Activated naive CD8-positive, alpha-beta T cell treated with anti-CD3 and anti-CD28 coated beads, Interleukin-2, amount 50 U/mL, for 16 hours (primary cell): ENCODE results near the gene BMP7.
"Not testable (repeated sequence)": the region's sequence is repeated elsewhere in the genome, so short reads cannot be mapped to it uniquely, and the experiment has no call there.

Experiments
- DNase-seq: peaks from one replicate; pipeline ENCODE4 v3.0.0-alpha.2; 2020; ENCODE audit warnings: low read depth, low spot score

The BMP7 gene

GRCh38 chr20:57173041-57173440 lies 93.4 kb downstream of the BMP7 start:
- DNase-seq = no peak

DNA sequence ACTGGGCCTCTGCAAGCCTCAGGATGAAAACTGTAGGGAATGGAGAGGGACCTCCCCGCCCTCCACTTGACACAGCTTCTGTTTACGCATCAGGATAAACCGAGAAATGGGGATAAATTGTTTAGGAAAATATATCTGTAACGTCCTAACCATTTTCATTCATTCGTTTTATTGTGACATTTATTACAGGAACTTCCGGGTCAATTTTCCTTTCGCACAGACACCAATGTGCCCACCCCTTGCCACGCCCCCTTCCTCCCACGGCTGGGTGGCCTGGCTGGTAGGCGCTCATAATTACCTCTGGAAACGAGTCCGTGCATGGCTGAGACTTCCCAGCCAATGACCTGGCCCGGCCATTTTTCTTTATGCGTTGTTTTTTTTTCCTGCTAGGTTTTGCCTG lies 96.1 kb downstream of the BMP7 start:
- DNase-seq = no peak

DNA sequence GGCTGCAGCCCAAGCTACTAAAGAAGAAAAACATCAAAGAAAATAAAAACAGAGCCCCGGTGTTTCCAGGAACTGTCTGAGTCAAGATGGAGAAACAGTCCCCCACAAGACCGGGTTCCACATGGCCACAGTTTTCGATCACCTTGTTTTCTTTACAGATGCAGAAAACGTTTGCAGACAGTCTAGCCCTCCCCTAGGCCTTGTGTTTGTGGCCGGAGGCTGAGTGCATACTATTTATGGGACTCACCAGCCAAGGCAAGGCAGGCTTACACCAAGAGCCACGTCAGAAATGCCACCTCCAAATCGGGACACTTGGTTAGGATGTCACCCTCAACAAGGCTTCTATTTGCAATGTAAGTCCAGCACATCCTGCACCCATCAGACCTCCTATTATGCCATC lies 97.3 kb downstream of the BMP7 start:
- no peak for DNase-seq

GRCh38 chr20:57167971-57168701 lies 98.3 kb downstream of the BMP7 start:
- DNase-seq = no peak

DNA sequence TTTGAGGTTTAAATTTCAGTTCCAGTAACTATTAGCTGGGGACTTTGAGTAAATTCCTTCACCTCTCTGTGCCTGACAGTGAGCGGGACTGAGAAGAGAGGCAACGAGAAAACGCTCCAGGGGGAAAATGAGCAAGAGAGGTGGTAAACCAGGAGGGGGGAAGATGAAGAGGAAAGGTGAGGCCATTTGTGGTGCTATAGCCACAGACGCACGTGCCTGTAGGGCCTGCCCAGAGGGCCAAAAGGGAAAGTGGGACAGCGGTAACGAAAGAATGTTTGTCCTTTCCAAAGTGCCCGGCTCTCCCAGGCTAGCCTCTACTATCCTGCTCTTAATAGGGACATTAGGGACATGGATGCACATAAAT lies 99.2 kb downstream of the BMP7 start:
- no peak for DNase-seq

- no peak for DNase-seq
Observed at GRCh38 chr20:57166568-57167291, 99.7 kb downstream of the BMP7 start.

- no peak for DNase-seq
Observed at GRCh38 chr20:57165427-57166004, 100.9 kb downstream of the BMP7 start.

GRCh38 chr20:57164872-57165271 lies 101.6 kb downstream of the BMP7 start:
- DNase-seq = no peak

DNA sequence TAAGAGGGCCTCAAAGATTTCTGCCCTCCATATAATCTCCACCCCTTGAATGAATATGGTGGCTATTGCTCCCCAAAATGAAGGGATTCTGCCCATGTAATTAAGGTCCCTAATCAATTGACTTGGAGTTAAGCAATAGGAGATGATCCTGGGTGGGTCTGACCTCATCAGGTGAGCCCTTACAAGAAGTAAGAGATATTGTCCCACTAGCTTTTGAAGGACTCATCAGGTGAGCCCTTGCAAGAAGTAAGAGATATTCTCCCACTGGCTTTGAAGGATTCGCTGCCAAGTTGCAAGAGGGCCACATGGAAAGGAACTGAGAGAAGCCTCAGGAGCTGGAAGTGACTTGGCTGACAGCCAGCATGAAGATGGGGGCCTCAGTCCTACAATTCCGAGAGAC lies 103.4 kb downstream of the BMP7 start:
- no peak for DNase-seq

DNA sequence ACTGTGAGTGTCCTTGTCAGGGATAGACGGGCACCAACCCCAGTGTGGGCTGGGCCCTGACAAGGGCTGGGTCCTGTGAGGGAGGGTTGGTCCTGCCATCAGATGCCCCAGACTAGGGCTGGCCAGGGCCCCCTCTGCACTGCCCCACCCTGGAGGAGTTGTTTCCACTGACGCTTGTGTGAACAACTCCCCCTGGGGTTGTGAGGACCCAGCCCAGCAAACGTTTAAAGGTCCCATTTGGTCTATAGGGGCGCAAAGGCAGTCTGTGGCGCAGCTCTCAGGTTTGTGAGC lies 104.1 kb downstream of the BMP7 start:
- no peak for DNase-seq

- no peak for DNase-seq
Observed at GRCh38 chr20:57161478-57162361, 104.7 kb downstream of the BMP7 start.

GRCh38 chr20:57160985-57161384 lies 105.5 kb downstream of the BMP7 start:
- no peak for DNase-seq

DNA sequence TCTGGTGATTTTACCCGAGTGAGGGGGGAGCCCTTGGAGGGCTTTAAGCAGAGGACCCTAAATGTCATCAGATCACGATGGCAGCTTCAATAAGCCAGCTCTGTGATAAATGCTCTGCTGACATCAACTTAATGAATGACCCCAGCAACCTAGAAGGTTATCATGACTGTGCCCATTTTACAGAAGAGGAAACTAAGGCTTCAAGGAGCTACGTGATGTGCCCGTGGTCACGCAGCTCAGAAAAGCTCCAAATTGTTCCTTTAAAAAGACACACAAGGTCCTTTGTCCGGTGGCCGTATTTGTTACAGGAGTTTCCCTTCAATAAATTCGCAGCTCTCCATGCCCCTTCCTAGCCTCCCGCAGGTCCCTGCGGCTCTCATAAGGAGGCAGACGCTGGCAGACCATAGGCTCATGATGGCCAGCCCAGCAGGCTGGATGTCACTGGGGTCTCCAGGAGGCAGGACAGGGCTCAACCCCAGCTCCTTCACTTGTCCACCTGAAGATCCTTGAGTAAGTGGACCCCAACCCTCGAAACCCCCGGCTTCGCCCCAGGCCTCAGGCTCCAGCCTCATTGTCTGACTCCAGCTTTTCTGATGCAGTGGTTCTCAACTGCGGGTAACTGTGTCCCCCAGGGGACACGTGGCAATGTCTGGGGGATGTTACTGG lies 106.4 kb downstream of the BMP7 start:
- no peak for DNase-seq

DNA sequence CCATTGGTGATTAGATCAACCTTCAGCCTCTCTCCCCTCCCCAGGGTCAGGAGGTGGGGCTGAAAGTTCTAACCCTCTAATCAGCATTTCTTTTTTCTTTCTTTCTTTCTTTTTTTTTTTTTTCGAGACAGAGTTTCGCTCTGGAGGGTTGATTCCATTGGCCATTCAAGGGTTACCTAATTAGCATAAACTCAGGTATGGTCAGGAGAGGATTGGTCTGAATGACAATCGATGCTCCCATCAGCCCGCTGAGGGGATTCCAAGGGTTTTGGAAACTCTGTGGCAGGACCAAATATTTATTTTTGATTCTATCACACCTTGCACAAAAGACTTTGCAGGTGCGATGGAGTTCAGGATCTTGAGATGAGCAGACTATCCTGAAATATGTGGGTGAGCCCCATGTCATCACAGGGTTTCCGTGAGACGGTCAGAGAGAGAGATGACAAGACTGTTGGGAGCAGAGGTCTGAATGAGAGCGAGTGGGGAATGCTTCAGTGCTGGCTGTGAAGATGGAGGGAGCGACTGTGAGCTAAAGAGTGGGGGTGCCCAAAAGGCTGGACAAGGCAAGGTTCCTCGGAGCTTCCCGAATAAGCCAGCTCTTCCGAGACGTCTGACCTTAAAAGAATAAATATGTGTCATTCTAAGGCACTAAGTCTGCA lies 107.1 kb downstream of the BMP7 start:
- no peak for DNase-seq

DNA sequence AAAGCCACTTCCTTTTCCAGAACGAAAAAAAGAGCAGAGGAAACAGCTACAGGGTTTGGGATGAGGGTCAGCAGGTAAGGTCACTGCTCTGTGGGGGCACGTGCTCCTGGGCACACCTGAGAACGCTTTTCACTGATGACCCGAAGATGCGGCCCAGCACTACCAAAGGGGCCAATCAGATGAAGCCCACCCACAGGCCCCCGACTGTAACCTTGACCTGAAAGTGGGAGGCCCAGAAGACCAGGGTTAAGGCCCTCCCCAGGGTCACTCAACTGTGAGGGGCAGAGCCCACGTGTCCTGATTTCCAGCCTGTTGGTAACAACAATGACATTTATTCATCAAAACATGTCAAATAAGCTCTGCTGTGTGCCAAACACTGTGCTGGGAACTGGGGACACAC lies 108.0 kb downstream of the BMP7 start:
- no peak for DNase-seq

DNA sequence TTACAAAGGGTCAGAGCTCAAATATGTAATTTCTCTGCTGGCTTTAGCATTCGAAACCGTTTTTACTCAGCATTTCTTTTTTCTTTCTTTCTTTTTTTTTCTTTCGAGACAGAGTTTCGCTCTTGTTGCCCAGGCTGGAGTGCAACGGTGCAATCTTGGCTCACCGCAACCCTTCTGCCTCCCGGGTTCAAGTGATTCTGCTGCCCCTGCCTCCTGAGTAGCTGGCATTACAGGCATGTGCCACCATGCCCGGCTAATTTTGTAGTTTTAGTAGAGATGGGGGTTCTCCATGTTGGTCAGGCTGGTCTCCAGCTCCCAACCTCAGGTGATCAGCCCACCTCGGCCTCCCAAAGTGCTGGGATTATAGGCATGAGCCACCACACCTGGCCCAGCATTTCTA lies 108.7 kb downstream of the BMP7 start:
- not testable (repeated sequence) for DNase-seq

GRCh38 chr20:57157106-57157691 lies 109.2 kb downstream of the BMP7 start:
- DNase-seq = no peak

DNA sequence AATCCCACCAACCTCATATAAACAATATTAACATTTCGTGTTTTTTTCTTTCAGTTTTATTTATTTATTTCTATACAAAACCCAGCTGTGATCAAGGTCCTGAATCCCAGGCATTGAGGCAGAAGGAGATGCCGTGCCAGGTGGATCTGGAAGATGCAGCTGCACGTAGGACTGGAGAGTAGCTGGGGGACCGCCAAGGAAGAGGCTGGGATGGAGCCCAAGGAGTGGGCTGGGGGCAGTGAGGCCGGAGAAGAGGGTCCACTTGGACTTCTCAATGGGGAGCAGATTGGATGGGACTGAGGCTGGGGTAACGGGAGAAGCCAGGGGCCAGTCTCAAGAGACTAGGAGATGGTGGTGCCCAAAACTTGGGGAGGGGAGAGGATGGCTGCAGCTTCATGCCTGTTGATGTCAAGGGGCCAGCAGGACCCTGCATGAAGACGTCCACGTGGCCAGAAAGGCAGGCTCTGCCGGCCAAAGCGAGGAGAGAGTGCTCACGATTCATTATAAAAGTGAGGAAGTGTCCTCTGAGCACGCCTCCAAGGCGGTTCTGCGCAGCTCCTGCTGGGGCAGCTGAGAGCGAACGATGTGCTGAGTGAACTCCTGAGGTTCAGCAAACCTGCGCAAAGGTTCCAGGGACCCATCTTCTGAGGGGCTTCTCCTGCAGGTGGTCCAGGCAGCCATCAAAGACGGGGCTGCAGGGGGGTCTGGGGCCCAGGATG lies 110.3 kb downstream of the BMP7 start:
- no peak for DNase-seq

DNA sequence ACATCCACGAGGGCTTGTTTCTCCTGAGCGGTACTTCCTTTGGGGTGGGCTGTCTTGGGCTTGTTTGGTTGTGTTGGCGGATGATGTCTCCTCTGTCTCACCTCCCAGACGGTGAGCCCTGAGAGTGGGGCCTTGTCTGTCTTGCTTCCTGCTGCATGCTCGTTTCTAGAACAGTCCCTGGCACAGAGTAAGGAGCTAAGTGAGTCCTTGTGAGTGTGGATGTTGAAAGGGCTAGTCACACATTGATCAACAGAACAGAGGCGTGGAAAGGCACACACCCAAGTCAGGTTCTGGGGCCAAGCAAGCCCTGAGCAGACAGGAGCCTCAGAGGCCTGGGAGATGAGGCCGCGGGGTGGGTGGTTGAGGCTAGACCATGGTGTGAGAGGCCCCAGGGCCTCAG lies 111.0 kb downstream of the BMP7 start:
- no peak for DNase-seq

DNA sequence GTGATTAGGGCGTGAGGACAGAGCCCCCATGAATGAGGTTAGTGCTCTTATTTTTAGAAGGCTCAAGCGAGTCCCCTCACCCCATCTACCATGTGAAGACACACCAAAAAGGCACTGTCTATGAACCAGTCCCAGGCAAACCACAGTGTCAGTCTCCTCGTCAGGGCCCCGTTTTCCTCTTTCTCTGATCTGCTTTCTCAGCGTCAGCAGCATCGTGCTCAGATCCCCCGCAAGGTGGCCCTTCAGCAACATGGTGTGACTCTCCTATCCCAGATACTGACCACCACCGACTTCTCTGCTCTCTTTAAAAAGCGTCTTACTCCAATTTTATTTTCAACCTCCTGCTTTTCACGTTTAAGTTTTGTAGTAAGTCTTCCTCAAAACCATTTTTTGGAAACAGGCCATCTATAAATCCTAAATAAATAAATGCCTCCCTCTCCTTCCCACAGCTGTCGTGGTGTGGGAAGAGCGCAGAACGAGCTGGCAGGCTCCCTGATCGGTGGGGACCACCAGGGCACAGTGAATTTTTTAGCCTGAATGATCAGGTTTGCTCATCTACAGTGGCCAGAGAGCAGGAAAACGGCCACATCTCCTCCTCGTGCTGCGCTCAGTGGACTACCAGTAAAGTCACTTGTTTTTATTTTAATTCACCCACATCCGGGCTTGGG lies 113.1 kb downstream of the BMP7 start:
- no peak for DNase-seq
